Dermis lymphatic vessel endothelial cell (primary cell): Measurements from ENCODE around the gene CITED2. TPM values are rescaled to one million over a fixed set of nuclear protein-coding genes. Genes with fewer than 3 reads are reported as not detected.

Experiments used
- total RNA-seq: library from RNA; depleted of rRNA; stranded (reverse); fragments of >200 nt; gene quantifications from 2 replicates; pipeline ENCODE4 v1.2.1, GENCODE V29; 2014

The CITED2 gene
- 9.5 and 26.9 TPM in 2 replicates for total RNA-seq

GRCh38 chr6:139374357-139375225, at the start of gene CITED2:
Gene CITED2 (minus strand): TSS chr6:139374648. CDS start chr6:139373944, 704 bp downstream.

Other genes with a start within 250 kb of the CITED2 start
- 41.8 and 44.3 TPM in 2 replicates for gene HECA, start 239.6 kb downstream of the CITED2 start, total RNA-seq
- gene TXLNB, start 82.7 kb downstream of the CITED2 start, total RNA-seq = 0.65 and 0.95 TPM in 2 replicates